HG02870 (cell line): Measurements from ENCODE around the gene KCNMA1.

Experiments
- ATAC-seq: cut with Tn5 transposase; IDR thresholded peaks from one replicate; pipeline ENCODE4 v1.9.1; 2021; ENCODE audit warnings: mild to moderate bottlenecking, moderate library complexity; ENCODE audit not compliant: unreplicated experiment

Gene KCNMA1

DNA sequence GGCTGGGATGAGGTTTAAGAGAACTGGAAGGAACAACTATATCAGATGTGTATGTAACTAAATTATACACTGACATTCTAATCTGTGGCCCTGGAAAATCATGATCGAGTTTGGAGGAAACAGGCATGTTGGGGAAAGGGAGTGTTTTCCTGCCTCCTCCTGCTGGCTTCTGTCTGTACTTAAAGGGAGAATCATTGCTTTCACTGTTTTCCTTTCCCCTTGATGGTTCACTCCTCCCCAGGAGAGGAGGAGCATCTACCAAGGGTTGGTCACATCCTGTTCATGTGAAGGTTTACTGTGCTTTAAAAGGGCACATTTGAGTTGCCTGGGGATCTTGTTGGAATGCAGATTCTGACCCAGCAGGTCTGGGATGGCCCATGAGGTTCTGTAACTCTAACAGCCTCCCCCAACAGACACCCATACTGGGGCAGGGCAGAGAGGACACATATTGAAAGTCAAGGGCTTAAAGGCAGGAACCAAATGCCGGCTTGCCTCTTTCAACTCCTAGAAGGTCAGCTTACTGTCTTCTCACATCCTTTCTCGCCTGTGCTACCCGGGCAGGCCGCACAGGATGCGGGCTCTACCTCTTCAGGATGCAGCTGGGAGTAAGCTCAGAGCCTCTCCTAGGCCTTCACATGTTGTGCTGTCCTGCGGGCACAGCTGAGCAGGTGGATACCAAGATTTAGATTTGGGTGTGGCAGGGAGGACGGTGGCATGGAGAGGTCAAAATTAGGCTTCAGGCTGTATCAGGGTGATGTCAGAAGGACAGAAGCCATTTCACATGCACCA, 694.8 kb downstream of the KCNMA1 start:
- ATAC-seq: no peak

DNA sequence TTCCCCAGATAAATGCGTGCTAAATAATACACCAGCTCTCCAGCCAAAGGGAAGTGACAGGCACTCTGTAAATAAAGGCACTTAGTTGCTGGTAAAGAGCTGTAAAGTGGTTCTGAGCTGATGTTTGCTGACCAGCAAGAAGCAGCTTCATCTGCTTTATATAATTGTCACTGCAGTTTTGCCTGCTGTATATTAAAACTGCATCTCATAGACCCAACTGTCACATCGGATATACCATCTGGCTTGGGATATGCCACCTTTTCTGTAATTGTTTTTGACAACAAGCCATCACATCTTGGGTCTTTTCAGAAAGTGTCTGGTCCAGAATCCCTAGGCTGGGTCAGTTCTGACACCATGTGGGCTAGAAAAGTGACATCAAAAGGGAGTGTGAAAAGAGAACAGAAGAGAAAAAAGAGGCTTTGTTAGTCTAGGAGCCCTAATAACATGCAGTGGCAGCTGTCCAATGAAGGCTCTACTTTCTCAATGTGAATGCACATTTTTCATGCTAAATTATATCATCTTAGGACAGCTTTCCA, 697.6 kb downstream of the KCNMA1 start:
- no peak for ATAC-seq

DNA sequence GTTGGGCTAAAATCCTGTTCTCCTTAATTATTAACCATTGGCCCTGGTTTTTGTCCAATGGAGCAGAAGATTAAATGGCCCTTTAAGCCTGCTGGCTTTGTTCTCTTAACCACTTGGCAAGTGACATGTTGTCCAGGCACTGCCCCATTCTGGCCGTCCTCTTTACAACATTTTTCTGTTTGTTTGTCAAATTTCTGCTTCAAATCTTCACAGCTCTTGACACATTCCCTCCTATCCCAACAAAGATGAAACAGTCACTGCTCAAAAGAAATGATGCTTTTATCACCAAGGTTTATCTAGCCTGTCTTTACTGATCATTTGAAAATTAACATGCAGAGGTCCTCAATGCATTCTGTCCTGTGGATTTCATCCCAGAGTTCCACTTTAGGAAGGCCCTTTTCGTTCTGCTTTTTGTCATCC, 700.4 kb downstream of the KCNMA1 start:
- no peak for ATAC-seq

DNA sequence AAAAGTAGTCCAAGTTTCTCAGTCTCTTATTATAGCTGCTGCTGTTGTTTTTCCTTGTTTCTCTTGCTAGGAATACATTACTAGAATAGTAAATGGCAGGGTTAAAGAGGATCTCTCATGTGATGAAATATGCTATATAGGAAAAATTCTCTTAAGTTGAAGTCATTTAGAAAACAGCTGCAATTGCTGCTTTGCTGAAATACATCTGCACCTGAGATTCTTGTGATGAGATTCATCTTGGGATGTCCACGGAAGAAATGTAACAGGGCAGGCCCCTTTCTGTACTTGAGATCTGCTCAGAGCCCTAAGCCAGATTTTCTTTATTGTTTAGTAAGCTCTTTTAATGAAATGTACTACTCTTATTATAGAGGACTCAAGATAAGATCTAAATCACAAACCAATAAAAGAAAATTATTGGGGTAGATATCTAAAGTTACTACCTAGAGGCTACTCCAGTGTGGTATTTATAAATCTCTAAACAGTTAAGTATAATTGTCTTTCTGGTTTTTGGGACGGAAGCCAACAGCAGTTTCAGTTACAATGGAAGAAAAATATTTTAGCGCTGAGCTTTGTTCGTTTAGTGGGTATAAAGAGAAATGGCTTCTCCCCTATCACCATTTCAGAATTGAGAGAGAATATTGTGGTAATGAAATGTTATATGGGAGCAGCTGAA, 701.5 kb downstream of the KCNMA1 start:
- no peak for ATAC-seq

DNA sequence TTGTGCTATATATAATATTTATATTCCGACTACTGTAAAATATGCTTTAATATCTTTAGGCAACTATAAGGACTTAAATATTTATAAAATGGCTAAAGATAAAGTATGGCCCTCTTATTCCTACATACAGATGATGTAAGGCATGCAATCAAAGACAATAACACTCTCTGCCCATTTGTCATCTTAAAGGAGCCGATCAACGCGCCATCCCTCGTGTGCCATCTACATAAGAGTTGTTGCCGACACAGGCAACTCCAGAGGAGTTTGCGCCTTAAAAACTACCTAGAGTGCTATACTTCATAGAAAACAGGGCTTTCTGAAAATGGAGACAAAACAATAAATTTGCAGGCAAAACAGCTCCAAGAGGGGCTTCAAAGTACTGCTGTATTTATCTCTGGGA, 709.0 kb downstream of the KCNMA1 start:
- ATAC-seq: no peak

DNA sequence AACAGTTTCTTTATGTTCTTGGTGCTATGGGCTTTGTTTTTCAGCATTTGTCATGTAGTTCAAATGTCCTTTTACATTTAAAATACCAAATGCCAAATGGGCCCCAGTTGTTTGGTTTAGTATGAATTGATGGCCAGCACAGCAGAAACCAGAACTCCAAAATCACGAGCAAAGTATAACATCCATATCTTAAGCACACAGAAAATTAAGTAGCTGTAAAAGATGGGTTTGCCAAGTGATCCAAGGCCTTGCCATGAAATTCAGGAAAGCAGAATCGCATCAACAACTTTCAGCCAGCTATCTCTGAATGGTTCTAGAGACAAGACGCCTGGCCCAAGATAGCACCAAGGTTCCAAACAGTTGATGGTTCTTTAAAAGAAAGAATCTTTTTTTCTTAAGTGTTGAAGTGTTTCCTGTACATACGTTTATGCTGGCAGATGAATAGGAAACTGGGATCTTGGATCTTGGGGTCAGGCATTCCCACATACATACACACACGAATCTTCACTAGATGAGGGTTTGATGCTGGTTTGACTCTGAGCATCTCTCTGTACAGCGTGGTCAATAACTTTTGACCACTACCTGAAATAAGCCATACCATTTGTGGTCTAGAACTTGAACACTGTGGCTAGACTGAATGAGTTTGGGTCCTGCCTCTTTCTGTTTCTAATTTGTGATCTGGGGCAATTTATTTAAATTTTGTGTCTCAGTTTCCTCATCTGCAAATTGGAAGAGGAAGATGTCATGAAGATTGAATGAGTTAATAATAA, 711.8 kb downstream of the KCNMA1 start:
- ATAC-seq: no peak

DNA sequence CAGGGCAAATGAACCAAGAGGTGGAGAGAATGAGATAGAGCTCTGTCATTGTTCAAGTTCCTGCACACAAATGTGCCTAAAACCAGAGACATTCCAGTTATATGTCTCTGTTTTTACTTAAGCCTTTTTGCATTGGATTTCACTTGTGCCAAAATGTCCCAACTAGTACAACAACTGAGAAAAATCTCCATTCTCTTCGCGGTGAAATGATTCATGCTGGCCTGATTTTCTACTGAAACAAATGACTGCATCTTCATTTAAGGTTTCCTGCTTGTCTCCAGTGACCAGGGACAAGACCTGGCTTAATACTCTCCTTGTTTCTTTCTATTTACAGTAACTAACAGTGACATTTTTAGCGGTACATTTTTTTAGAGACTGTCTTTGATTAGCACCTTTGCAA, 714.9 kb downstream of the KCNMA1 start:
- no peak for ATAC-seq

DNA sequence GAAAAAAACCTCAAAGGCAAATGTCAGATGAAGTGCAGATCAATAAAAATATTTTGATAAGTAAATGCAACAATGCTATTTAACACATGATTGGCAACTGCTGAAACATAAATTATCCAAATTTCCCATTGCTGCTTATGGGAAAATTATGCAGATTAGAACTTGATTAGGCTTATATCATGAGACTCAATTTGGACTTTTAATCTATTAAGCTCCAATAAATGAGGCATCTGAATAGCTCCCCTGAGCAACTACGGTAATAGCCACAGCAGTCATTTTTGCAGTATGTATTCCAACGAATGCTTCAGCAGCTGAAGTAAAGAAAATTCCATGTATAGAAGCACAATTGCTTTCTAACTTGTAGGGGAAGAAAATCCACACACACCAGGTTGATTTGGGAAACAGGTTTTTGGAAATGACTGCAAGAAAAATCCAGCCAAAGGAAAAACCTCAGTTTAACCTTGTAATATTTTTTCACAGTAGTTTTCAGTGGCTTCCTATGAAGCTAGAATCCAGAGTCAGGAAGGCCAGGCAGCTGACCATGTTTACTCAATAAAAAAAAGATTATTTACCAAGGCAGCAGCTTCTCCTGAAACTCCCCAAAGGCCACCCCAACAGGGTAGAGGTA, 716.1 kb downstream of the KCNMA1 start:
- no peak for ATAC-seq

DNA sequence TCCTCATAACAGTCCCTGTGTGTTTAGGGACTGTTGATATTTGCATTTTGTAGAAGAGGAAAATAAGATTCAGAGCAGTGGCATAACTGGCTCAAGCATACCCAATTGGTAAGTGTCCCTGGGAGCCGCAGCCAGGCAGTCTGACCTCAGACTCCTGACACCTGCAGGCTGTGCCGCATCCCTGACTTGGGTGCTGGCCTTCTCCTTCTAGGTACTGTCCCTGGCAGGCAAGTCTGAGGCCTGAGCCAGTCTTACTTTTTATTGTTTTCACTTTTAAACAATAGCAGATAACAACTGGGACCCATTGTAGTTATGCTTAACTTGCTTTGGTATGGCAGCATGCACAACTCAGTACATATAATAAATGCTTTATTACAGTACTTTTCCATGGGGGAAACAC, 717.0 kb downstream of the KCNMA1 start:
- no peak for ATAC-seq

DNA sequence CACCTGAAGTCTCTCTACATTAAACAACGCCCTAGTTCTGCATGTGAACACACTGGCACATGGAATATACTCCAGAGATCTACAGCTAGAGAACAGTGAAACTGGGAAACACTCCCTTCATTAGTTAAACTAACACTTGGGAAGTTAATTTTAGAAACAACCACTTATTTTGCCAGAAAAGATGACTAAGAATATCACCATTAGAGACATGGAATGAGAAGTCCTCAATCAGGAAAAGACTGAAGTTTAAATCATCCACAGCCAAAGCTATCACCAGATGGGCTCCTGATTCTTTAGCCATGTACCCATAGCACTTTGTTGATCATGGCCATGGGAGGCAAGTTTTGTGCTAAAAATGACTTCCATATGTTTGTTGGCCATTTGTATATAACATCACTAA, 719.5 kb downstream of the KCNMA1 start:
- ATAC-seq: no peak

DNA sequence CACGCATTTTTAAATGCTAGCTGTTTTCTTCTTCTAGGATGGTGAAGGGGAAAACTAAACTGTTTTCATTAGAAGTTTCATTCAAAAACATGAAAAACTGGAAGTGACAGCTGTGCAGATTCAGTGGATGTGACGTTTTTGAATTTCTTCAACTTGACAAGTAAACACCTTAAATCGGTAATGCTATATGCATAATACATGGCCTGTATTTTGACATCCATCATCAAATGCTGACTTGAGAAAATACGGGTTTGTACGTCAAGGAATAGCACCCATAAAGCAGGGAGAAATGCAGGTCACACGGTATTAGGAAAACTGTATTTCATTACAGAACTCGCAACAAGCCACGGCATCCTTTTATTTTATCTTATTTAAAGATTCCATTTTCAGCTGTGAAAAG, 720.5 kb downstream of the KCNMA1 start:
- no peak for ATAC-seq

DNA sequence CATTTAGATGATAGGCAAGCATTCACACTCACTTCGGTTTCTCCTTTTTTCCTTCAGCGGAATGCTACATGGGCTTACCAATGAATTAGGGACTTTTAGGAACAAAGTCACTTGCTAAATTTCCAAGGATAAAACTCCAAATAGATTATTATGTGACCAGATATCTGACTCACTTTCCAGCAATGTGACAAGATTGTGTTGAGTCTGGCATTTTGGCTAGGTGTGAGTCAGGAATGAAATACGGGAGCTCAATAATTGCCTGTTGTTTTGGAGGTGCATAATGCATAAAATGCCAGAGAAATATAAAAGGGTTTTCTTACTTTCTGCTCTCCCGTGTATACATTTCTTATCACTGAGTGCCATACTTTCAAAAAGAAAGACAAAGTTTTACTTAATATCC, 721.1 kb downstream of the KCNMA1 start:
- no peak for ATAC-seq

DNA sequence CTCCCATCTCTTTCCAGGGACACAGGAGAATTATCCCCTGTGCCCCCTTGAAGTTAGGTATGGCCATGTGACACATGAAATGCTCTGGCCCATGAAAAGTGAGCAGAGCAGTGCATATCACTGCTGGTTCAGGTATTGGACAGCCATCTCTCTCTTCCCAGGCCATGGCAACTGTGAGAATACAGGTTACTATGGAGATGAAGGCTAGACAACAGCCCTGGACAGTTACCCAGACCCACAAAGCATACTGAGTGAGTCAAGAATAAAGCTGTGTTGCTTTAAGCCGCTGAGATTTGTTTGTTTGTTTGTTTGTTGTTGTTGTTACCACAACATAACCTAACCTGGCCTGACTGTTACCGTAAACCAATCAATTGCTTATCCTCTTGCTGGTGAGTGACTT, 722.3 kb downstream of the KCNMA1 start:
- ATAC-seq: no peak

DNA sequence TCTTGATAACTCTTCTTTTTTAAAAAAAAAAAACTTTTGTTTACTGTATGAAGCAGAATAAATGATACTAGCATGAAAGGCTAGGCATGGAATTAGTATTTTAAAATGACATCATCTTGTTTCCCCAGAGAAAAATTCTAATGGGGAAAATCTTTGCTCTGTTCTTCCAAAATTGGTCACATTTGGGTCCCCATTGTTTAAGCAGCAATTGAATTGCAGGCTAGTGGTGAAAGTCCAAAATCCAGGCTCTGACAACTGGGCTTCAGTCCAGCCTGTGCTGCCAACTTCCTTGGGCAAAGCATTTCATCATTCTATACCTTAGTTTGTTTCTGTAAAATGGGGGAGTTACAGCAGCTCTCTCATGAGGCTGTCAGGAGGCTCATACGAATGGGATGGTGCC, 726.4 kb downstream of the KCNMA1 start:
- no peak for ATAC-seq

DNA sequence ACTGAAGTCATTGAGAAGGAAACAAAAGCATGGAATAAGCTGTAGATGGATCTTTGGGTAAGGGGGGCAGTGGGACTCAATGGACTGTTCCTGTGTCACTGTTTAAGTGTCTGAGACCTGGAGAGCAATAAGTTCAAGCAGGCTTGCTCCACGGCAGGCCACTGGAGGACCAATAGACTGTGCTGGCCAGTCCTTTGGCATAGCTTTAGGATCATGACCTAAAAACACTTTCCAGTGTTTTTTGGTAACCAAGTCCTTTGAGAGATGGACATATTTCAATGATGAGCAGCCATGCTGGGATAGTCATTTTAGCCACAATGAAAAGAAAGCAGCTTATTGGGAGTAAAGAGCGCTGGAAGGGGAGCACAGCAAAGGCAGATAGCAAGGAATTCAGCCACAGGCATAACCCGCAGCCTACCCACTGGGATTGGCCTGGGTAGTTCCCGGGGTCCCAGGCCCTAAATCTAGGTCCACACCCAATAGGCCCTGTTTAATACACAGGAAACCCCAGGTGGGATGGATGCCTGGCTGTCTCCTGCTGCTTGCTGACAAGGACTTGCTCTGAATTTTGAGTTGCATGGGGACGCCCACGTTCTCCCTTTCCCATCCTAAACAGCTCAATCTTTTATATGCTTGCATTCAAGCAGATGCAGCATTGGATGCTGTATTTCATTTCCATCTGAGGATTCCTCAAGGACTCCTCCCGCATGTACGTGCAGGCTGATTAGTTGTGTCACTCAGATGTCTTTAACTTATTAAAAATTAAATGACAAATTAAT, 727.2 kb downstream of the KCNMA1 start:
- ATAC-seq: no peak

DNA sequence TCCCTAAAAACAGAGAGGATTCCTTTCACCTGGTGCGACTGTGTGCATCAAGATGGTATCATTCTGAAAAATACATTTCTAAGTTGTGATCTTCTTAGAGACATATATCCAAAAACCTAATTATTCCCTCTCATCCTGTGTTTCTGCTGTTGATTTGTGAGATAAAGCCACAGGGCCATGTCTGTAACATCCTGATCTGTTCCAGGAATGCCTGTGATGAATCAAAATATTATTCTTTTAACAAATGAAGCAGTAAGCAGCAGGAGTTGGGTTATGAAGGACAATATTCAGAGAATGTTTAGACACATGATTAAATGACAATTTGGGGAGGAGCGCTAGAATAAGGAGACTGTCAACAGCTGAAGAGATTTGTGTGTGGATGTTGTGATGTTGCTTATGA, 731.4 kb downstream of the KCNMA1 start:
- no peak for ATAC-seq

DNA sequence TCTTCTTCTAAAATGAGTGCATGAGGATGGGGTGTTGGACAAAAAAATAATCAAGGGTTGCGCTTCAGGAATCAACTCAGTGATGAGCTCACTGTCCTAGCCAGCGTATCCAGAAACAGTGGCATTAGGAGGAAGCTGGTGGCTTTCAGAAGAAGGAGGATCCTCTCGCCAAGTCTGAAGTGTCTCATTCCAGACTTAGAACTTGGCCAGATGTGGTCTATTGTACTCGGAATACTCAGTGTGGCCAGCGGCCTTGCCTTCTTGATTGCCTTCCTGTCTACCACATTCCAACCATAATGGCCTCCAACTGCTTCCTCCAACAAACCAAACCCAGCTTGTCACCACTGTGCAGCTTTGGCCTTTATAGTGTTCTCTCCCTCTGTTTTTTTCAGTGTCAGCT, 732.4 kb downstream of the KCNMA1 start:
- ATAC-seq: no peak

DNA sequence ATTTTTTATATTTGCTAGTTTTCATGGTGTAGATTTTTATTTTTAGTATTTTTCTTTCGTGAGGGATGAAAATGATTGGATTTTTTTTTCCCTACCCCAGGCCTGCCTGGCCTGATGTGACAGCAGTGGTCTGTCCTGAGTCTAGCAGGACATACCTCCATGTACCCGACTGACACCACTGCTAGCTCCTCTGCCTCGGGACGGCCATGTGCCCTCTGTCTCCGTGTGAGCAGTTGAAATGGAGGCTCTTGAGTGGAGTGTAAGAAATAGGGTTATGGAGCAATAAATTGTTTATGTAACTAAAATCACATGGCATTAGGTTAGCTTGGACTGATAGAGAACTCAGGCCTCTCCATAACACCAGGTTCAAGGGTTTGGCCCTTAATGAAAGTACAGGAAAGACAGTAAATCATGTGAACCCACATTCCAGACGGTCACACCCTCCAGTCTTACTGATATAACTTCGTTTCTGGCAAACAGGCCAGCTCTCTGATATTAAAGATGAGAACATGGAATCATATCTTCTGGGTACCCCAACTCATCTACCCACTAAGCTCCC, 734.1 kb downstream of the KCNMA1 start:
- no peak for ATAC-seq

DNA sequence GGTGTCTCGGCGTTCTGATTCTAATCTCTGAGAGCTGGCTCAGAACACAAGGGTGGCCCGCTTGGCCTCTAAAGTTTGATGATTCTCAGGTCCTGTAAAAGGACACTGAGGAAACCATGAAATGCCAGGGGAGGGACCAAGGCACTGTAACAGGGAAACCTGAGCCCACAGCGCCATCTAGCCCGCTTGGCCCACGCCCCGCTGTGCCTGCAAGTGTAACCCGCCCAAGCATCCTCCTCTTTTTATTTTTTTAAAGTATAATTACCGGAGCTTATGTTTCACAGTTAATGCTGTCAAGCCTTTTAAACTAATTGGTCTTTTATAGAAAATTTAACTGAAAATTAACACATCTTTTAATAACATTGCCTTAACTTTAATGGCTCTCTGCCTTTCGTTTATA, 734.7 kb downstream of the KCNMA1 start:
- ATAC-seq: no peak

DNA sequence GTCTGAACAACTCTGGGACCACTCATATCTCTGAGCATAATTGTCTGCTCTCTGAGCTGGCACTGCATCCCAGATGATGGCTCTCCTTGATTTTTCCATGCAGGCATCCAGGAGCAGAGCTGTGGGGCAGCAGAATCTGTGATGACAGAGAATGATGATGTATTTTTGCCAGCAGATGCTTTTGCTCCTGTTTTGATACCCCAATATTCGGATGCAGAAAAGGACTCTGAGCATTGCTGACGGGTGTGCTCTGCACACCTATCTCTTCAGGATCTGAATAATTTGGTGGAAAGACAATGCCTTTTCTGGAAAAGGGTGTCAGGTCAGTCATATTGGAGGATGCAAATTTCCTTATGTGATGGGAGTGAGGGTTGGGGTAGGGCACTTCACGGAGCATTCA, 735.9 kb downstream of the KCNMA1 start:
- no peak for ATAC-seq
